Effector CD8-positive, alpha-beta T cell (primary cell): Measurements from ENCODE around the gene ASXL3.

Source experiments
- DNase-seq: peaks from one replicate; lab custom pipeline; 2025; lab: John Stamatoyannopoulos, UW
- total RNA-seq, 4 experiments: gene quantifications; one replicate each; lab custom pipeline; 2026; lab: John Stamatoyannopoulos, UW

Gene ASXL3
- total RNA-seq, result 0 to 0.10 (median 0.04) reads per million in 4 experiments

- no peak for DNase-seq
Measured at GRCh38 chr18:33577685-33578517, at the start of gene ASXL3. ASXL3 (plus strand) TSS chr18:33578219; CDS start chr18:33578632, 413 bp downstream.

GRCh38 chr18:33532978-33533377, 45.0 kb upstream of the ASXL3 start:
- no peak for DNase-seq

- no peak for DNase-seq
Measured at GRCh38 chr18:33536904-33537303, 41.1 kb upstream of the ASXL3 start.

- DNase-seq, result no peak
Measured at GRCh38 chr18:33538418-33539042, 39.5 kb upstream of the ASXL3 start.

- DNase-seq, result no peak
Measured at GRCh38 chr18:33540392-33540791, 37.6 kb upstream of the ASXL3 start.

GRCh38 chr18:33541316-33541715, 36.7 kb upstream of the ASXL3 start:
- no peak for DNase-seq

GRCh38 chr18:33556846-33557245, 21.2 kb upstream of the ASXL3 start:
- no peak for DNase-seq

- DNase-seq, result no peak
Measured at GRCh38 chr18:33557706-33558105, 20.3 kb upstream of the ASXL3 start.

- DNase-seq, result no peak
Measured at GRCh38 chr18:33558529-33558928, 19.5 kb upstream of the ASXL3 start.

- no peak for DNase-seq
Measured at GRCh38 chr18:33560686-33561370, 17.2 kb upstream of the ASXL3 start.

- DNase-seq, result no peak
Measured at GRCh38 chr18:33562741-33563140, 15.3 kb upstream of the ASXL3 start.

- no peak for DNase-seq
Measured at GRCh38 chr18:33567705-33568104, 10.3 kb upstream of the ASXL3 start.

- no peak for DNase-seq
Measured at GRCh38 chr18:33571998-33572787, 5.8 kb upstream of the ASXL3 start.

GRCh38 chr18:33573193-33573592, 4.8 kb upstream of the ASXL3 start:
- DNase-seq, result no peak

GRCh38 chr18:33575451-33575850, 2.6 kb upstream of the ASXL3 start:
- no peak for DNase-seq

- DNase-seq, result no peak
Measured at GRCh38 chr18:33576999-33577646, 896 bp upstream of the ASXL3 start.

- no peak for DNase-seq
Measured at GRCh38 chr18:33578518-33579348, 714 bp downstream of the ASXL3 start.

- no peak for DNase-seq
Measured at GRCh38 chr18:33579349-33580215, 1.6 kb downstream of the ASXL3 start.

- no peak for DNase-seq
Measured at GRCh38 chr18:33580546-33580945, 2.5 kb downstream of the ASXL3 start.
